ENCODE data around the gene RRAGC. TPM values are rescaled to one million over a fixed set of nuclear protein-coding genes. Genes with fewer than 3 reads are reported as not detected.
"Not testable (repeated sequence)": the region's sequence is repeated elsewhere in the genome, so short reads cannot be mapped to it uniquely, and the experiment has no call there.

The RRAGC gene
- total RNA-seq, 2 donors from 2014 or later, result 22.1 to 27.4 TPM

- ATAC-seq (replicated peaks in 1 of 2) (no peak), DNase-seq (no peak)
- Mint-ChIP-seq H3K27ac (no peak overlapping the region), H3K4me1 (ENCODE audit: low read depth) (peaks cover 5% of the 10 kb centered on the region), H3K36me3 (ENCODE audit: insufficient read depth in 2 of 2) (no peaks in the 10 kb centered on the region), H3K4me3 (peak overlapping the region in 1 of 2 donors; percentile 12), H3K27me3 (ENCODE audit: low read depth) (peaks cover 64% of the 10 kb centered on the region), H3K9me3 (no peaks in the 10 kb centered on the region)
These were observed 40.1 kb downstream of the RRAGC start for GRCh38 chr1:38819516-38819915.

GRCh38 chr1:38819040-38819439, 40.5 kb downstream of the RRAGC start:
- Mint-ChIP-seq H3K36me3 (ENCODE audit: insufficient read depth in 2 of 2) (no peaks in the 10 kb centered on the region), H3K27me3 (ENCODE audit: low read depth) (peaks cover 66% of the 10 kb centered on the region), H3K27ac (no peak overlapping the region), H3K4me1 (ENCODE audit: low read depth) (peaks cover 5% of the 10 kb centered on the region), H3K4me3 (no peak overlapping the region), H3K9me3 (no peaks in the 10 kb centered on the region)
- no peak for ATAC-seq (replicated peaks in 1 of 2)
- no peak for DNase-seq

- DNase-seq (peak; percentile 67 to 75), ATAC-seq (replicated peaks in 1 of 2) (peak; percentile 77 to 86)
- Mint-ChIP-seq H3K27ac (no peak overlapping the region), H3K9me3 (no peaks in the 10 kb centered on the region), H3K36me3 (ENCODE audit: insufficient read depth in 2 of 2) (no peaks in the 10 kb centered on the region), H3K4me1 (ENCODE audit: low read depth) (peaks cover 5% of the 10 kb centered on the region), H3K27me3 (ENCODE audit: low read depth) (peaks cover 72% of the 10 kb centered on the region), H3K4me3 (peak overlapping the region in 1 of 2 donors; percentile 62)
These were observed 41.2 kb downstream of the RRAGC start for GRCh38 chr1:38818175-38818976.

GRCh38 chr1:38817267-38818174, 42.1 kb downstream of the RRAGC start:
- ATAC-seq (replicated peaks in 1 of 2) (peak in 1 of 2 donors; percentile 26), DNase-seq (no peak)
- Mint-ChIP-seq H3K9me3 (no peaks in the 10 kb centered on the region), H3K4me1 (ENCODE audit: low read depth) (peaks cover 5% of the 10 kb centered on the region), H3K4me3 (peak overlapping the region in 1 of 2 donors; percentile 52), H3K27ac (no peak overlapping the region), H3K27me3 (ENCODE audit: low read depth) (peaks cover 78% of the 10 kb centered on the region), H3K36me3 (ENCODE audit: insufficient read depth in 2 of 2) (no peaks in the 10 kb centered on the region)

GRCh38 chr1:38815903-38816627, 43.5 kb downstream of the RRAGC start:
- no peaks in the 10 kb centered on the region for H3K36me3 Mint-ChIP-seq (ENCODE audit: insufficient read depth in 2 of 2)
- DNase-seq (peak in 1 of 2 donors; percentile 15), ATAC-seq (replicated peaks in 1 of 2) (peak; percentile 53)
- H3K27ac Mint-ChIP-seq, result no peak overlapping the region
- peaks cover 5% of the 10 kb centered on the region for H3K4me1 Mint-ChIP-seq (ENCODE audit: low read depth)
- H3K4me3 Mint-ChIP-seq, result peak overlapping the region; percentile 17 to 45
- H3K27me3 Mint-ChIP-seq (ENCODE audit: low read depth), result peaks cover 79% of the 10 kb centered on the region
- H3K9me3 Mint-ChIP-seq, result no peaks in the 10 kb centered on the region

GRCh38 chr1:38814984-38815464, 44.5 kb downstream of the RRAGC start:
- no peak for DNase-seq
- ATAC-seq (replicated peaks in 1 of 2), result no peak
- no peak overlapping the region for H3K4me3 Mint-ChIP-seq
- H3K9me3 Mint-ChIP-seq, result no peaks in the 10 kb centered on the region
- H3K36me3 Mint-ChIP-seq (ENCODE audit: insufficient read depth in 2 of 2), result no peaks in the 10 kb centered on the region
- H3K27ac Mint-ChIP-seq, result no peak overlapping the region
- peaks cover 84% of the 10 kb centered on the region for H3K27me3 Mint-ChIP-seq (ENCODE audit: low read depth)
- peaks cover 5% of the 10 kb centered on the region for H3K4me1 Mint-ChIP-seq (ENCODE audit: low read depth)

GRCh38 chr1:38814444-38814983, 45.1 kb downstream of the RRAGC start:
- Mint-ChIP-seq H3K27ac (no peak overlapping the region), H3K27me3 (ENCODE audit: low read depth) (peaks cover 81% of the 10 kb centered on the region), H3K9me3 (no peaks in the 10 kb centered on the region), H3K4me3 (no peak overlapping the region), H3K4me1 (ENCODE audit: low read depth) (peaks cover 5% of the 10 kb centered on the region), H3K36me3 (ENCODE audit: insufficient read depth in 2 of 2) (no peaks in the 10 kb centered on the region)
- DNase-seq (no peak), ATAC-seq (replicated peaks in 1 of 2) (no peak)

GRCh38 chr1:38812981-38813380, 46.6 kb downstream of the RRAGC start:
- Mint-ChIP-seq H3K27ac (no peak overlapping the region), H3K4me1 (ENCODE audit: low read depth) (peaks cover 5% of the 10 kb centered on the region), H3K27me3 (ENCODE audit: low read depth) (peaks cover 83% of the 10 kb centered on the region), H3K36me3 (ENCODE audit: insufficient read depth in 2 of 2) (no peaks in the 10 kb centered on the region), H3K4me3 (no peak overlapping the region), H3K9me3 (no peaks in the 10 kb centered on the region)
- DNase-seq (no peak), ATAC-seq (replicated peaks in 1 of 2) (no peak)

GRCh38 chr1:38811466-38811865, 48.1 kb downstream of the RRAGC start:
- H3K9me3 Mint-ChIP-seq; DNase-seq; H3K4me1 Mint-ChIP-seq (ENCODE audit: low read depth); H3K4me3 Mint-ChIP-seq; ATAC-seq (replicated peaks in 1 of 2); H3K27ac Mint-ChIP-seq; H3K36me3 Mint-ChIP-seq (ENCODE audit: insufficient read depth in 2 of 2): not testable (repeated sequence)
- H3K27me3 Mint-ChIP-seq (ENCODE audit: low read depth), result peaks cover 86% of the 10 kb centered on the region

GRCh38 chr1:38806090-38806489, 53.5 kb downstream of the RRAGC start:
- peaks cover 83% of the 10 kb centered on the region for H3K27me3 Mint-ChIP-seq (ENCODE audit: low read depth)
- H3K4me3 Mint-ChIP-seq, result no peak overlapping the region
- DNase-seq (no peak), ATAC-seq (replicated peaks in 1 of 2) (no peak)
- H3K9me3 Mint-ChIP-seq, result no peaks in the 10 kb centered on the region
- no peak overlapping the region for H3K27ac Mint-ChIP-seq
- H3K4me1 Mint-ChIP-seq (ENCODE audit: low read depth), result no peaks in the 10 kb centered on the region
- peaks cover 0 to 2% of the 10 kb centered on the region in 2 donors for H3K36me3 Mint-ChIP-seq (ENCODE audit: insufficient read depth in 2 of 2)

- no peaks in the 10 kb centered on the region for H3K9me3 Mint-ChIP-seq
- peaks cover 0 to 2% of the 10 kb centered on the region in 2 donors for H3K36me3 Mint-ChIP-seq (ENCODE audit: insufficient read depth in 2 of 2)
- H3K27ac Mint-ChIP-seq, result no peak overlapping the region
- H3K27me3 Mint-ChIP-seq (ENCODE audit: low read depth), result peaks cover 72% of the 10 kb centered on the region
- H3K4me3 Mint-ChIP-seq, result peak overlapping the region in 1 of 2 donors; percentile 32
- no peak for ATAC-seq (replicated peaks in 1 of 2)
- no peaks in the 10 kb centered on the region for H3K4me1 Mint-ChIP-seq (ENCODE audit: low read depth)
- no peak for DNase-seq
These were observed 54.5 kb downstream of the RRAGC start for GRCh38 chr1:38805036-38805435.

GRCh38 chr1:38804062-38804886, 55.3 kb downstream of the RRAGC start:
- Mint-ChIP-seq H3K4me3 (peak overlapping the region; percentile 62 to 87), H3K9me3 (no peaks in the 10 kb centered on the region), H3K27me3 (ENCODE audit: low read depth) (peaks cover 77% of the 10 kb centered on the region), H3K36me3 (ENCODE audit: insufficient read depth in 2 of 2) (peaks cover 0 to 2% of the 10 kb centered on the region in 2 donors), H3K27ac (no peak overlapping the region), H3K4me1 (ENCODE audit: low read depth) (no peaks in the 10 kb centered on the region)
- ATAC-seq (replicated peaks in 1 of 2) (peak; percentile 36 to 38), DNase-seq (no peak)

Measured in activated T-cell treated with anti-CD3 and anti-CD28 coated beads, Interleukin-2, amount 50 U/mL, for 72 hours (primary cell).